Measurements from ENCODE around the gene HPCAL1. TPM values are rescaled to one million over a fixed set of nuclear protein-coding genes. Genes with fewer than 3 reads are reported as not detected.

The HPCAL1 gene
- total and polyA plus RNA-seq, 8 donors = 22.1 to 32.7 (median 26.4) TPM

GRCh38 chr2:10388954-10389560, 86.4 kb downstream of the HPCAL1 start:
- peak in 1 of 6 donors; percentile 15 for DNase-seq
- no peaks in the 10 kb centered on the region for H3K36me3 ChIP-seq
- intact Hi-C loops (cut with DNase I) = no loop called here

DNA sequence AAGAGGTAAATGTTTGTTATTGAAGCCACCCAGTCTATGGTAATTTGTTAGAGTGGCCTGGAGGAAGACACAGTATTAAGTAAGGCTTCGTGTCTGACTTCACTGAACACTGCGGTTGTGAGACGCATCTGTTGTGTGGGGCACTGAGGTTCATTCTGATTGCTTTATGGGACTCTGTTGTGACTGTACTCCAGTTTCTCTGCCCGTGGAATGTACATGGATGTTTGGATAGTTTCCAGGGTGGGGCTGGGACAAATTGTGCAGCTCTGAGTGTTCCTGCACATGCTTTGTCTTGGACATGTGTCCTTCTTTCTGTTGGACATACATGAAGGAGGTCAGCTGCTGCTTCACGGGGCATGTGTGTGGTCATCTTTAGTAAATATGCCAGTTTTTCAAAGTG, 86.9 kb downstream of the HPCAL1 start:
- ATAC-seq (peak in 1 of 4 donors; percentile 24), DNase-seq (peak in 1 of 6 donors; percentile 5), FAIRE-seq (no peak)
- Histone ChIP-seq H3K27ac (no peak overlapping the region), H3K4me1 (peaks cover 0 to 7% (median 0%) of the 10 kb centered on the region in 3 donors), H3K27me3 (no peaks in the 10 kb centered on the region), H3K9me3 (no peaks in the 10 kb centered on the region), H3K36me3 (no peaks in the 10 kb centered on the region), H3K4me3 (no peak overlapping the region)
- intact Hi-C loops (cut with DNase I) = no loop called here
- TF ChIP-seq, protein P1, sequence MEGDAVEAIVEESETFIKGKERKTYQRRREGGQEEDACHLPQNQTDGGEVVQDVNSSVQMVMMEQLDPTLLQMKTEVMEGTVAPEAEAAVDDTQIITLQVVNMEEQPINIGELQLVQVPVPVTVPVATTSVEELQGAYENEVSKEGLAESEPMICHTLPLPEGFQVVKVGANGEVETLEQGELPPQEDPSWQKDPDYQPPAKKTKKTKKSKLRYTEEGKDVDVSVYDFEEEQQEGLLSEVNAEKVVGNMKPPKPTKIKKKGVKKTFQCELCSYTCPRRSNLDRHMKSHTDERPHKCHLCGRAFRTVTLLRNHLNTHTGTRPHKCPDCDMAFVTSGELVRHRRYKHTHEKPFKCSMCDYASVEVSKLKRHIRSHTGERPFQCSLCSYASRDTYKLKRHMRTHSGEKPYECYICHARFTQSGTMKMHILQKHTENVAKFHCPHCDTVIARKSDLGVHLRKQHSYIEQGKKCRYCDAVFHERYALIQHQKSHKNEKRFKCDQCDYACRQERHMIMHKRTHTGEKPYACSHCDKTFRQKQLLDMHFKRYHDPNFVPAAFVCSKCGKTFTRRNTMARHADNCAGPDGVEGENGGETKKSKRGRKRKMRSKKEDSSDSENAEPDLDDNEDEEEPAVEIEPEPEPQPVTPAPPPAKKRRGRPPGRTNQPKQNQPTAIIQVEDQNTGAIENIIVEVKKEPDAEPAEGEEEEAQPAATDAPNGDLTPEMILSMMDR (IDR thresholded peaks at IDR 0.05) = no peak
- 69 to 72% methylated on average over 5 of the region's 5 CpGs for WGBS, 2 donors

More at GRCh38 chr2:10388954-10389560, 86.4 kb downstream of the HPCAL1 start:
- ATAC-seq (no peak), FAIRE-seq (no peak)
- no peaks in the 10 kb centered on the region for H3K9me3 ChIP-seq
- 89 to 91% methylated on average over 12 of the region's 12 CpGs for WGBS, 2 donors
- TF ChIP-seq, protein P1 (IDR thresholded peaks at IDR 0.05) = no peak
- no peak overlapping the region for H3K27ac ChIP-seq
- no peaks in the 10 kb centered on the region for H3K27me3 ChIP-seq
- peaks cover 0 to 7% (median 0%) of the 10 kb centered on the region in 3 donors for H3K4me1 ChIP-seq
- no peak overlapping the region for H3K4me3 ChIP-seq

DNA sequence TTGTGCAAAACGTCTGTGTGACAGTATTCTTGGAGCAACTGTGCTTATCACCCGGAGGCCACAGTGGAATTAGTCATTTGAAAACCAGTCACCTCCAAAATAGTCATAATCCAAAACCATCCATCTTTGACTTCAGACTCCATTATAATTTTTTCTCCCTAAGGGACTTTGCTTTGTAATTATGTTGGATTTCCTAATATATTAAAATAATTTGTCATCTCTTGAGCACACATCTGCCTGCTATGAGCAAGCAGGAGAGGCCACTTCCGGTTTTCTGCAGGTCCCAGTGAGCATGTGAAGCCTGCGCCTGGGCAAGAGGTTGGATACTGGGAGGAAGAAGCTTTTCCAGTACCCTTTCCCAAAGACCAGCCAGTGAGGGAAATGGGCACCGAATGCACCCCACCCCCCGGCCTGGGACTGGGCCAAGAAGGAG, 87.7 kb downstream of the HPCAL1 start:
- no peak for ATAC-seq
- H3K27ac ChIP-seq = no peak overlapping the region
- H3K4me1 ChIP-seq = peaks cover 0 to 7% (median 0%) of the 10 kb centered on the region in 3 donors
- DNase-seq = no peak
- no peaks in the 10 kb centered on the region for H3K9me3 ChIP-seq
- TF ChIP-seq, protein P1 (IDR thresholded peaks at IDR 0.05) = no peak
- no peak for FAIRE-seq
- H3K36me3 ChIP-seq = no peaks in the 10 kb centered on the region
- WGBS, 2 donors = 61 to 63% methylated on average over 6 of the region's 6 CpGs
- H3K4me3 ChIP-seq = no peak overlapping the region
- H3K27me3 ChIP-seq = no peaks in the 10 kb centered on the region
- intact Hi-C loops (cut with DNase I) = no loop called here

GRCh38 chr2:10392100-10392499, 89.4 kb downstream of the HPCAL1 start:
- Histone ChIP-seq H3K4me1 (peaks cover 0 to 7% (median 0%) of the 10 kb centered on the region in 3 donors), H3K9me3 (no peaks in the 10 kb centered on the region), H3K27ac (no peak overlapping the region), H3K4me3 (no peak overlapping the region), H3K27me3 (no peaks in the 10 kb centered on the region), H3K36me3 (no peaks in the 10 kb centered on the region)
- DNase-seq = peak in 1 of 6 donors; percentile 18
- no peak for ATAC-seq
- FAIRE-seq = no peak
- intact Hi-C loops (cut with DNase I) = no loop called here
- 88 to 90% methylated on average over 5 of the region's 5 CpGs for WGBS, 2 donors
- TF ChIP-seq, protein P1 (IDR thresholded peaks at IDR 0.05) = no peak

- no peak overlapping the region for H3K27ac ChIP-seq
These were observed 89.8 kb downstream of the HPCAL1 start for GRCh38 chr2:10392548-10392947.

More at GRCh38 chr2:10392548-10392947, 89.8 kb downstream of the HPCAL1 start:
- 61 to 77% methylated on average over 6 of the region's 6 CpGs for WGBS, 2 donors
- DNase-seq (no peak), ATAC-seq (no peak), FAIRE-seq (no peak)
- Histone ChIP-seq H3K4me3 (no peak overlapping the region), H3K9me3 (no peaks in the 10 kb centered on the region), H3K4me1 (peaks cover 0 to 7% (median 0%) of the 10 kb centered on the region in 3 donors), H3K27me3 (no peaks in the 10 kb centered on the region), H3K36me3 (no peaks in the 10 kb centered on the region)
- TF ChIP-seq, protein P1 (IDR thresholded peaks at IDR 0.05) = no peak
- intact Hi-C loops (cut with DNase I) = no loop called here
